H1 (cell line): ENCODE measurements around the gene ATXN7L3.

ENCODE experiments used
- CTCF ChIP-seq, 3 experiments: IDR thresholded peaks; 1 replicate in 2 of 3; 2 replicates in 1 of 3; pipeline versions ENCODE4 v1.5.1 to v1.6.1; 2011; ENCODE audit warnings: low read length in 3 of 3, mild to moderate bottlenecking in 3 of 3, inconsistent platforms in 2 of 3, low read depth in 1 of 3, moderate library complexity in 1 of 3; ENCODE audit not compliant: insufficient read depth in 1 of 3; ENCODE audit errors: control extremely low read depth in 1 of 3
- POLR2AphosphoS5 ChIP-seq: IDR thresholded peaks from 2 replicates; pipeline ENCODE4 v1.6.1; 2011; ENCODE audit warnings: low read depth, low read length

GRCh38 chr17:44174427-44174826 lies 25.3 kb downstream of the ATXN7L3 start:
- no peak for TF ChIP-seq POLR2AphosphoS5
- no peak for TF ChIP-seq CTCF (IDR thresholded peaks at IDR 0.05; ENCODE audit: control extremely low read depth in 1 of 3, insufficient read depth in 1 of 3, low read depth in 1 of 3, low read length in 3 of 3)
